BJ (cell line): Measurements from ENCODE around the gene ADARB2. TPM values are rescaled to one million over a fixed set of nuclear protein-coding genes. Genes with fewer than 3 reads are reported as not detected.

Source experiments
- CTCF ChIA-PET: fragments of 350-600 bp; formaldehyde crosslinking; extraction: SDS; loops from one replicate; lab custom pipeline; 2021; ENCODE audit warnings: antibody characterized with exemption, inconsistent platforms; lab: Yijun Ruan, JAX
- POLR2A ChIA-PET: fragments of 300-600 bp; sonication (Branson Sonifier 250); formaldehyde crosslinking; extraction: SDS; loops from one replicate; lab custom pipeline; 2021; ENCODE audit warnings: antibody characterized with exemption; lab: Charles Lee
- DNase-seq: peaks from one replicate; pipeline ENCODE4 v3.0.0-alpha.2; 2011; ENCODE audit warnings: low read depth
- H3K27me3 ChIP-seq: 2 replicates; pipeline ENCODE4 v1.6.0; 2011; ENCODE audit warnings: low read length; ENCODE audit not compliant: control insufficient read depth, insufficient read depth
- H3K36me3 ChIP-seq: 2 replicates; pipeline ENCODE4 v1.5.1; 2011; ENCODE audit warnings: low read length; ENCODE audit not compliant: control insufficient read depth, insufficient read depth
- H3K4me3 ChIP-seq: 2 replicates; pipeline ENCODE4 v1.5.1; 2011; ENCODE audit warnings: low read depth, mild to moderate bottlenecking, control low read depth, low read length
- polyA plus RNA-seq: library from polyadenylated mRNA; depleted of rRNA; stranded (reverse); fragments of >200 nt; gene quantifications from 2 replicates; pipeline ENCODE4 v1.2.3, GENCODE V29; 2011
- TF ChIP-seq, protein P1 (sequence below): IDR thresholded peaks from 2 replicates; pipeline ENCODE4 v1.5.1; 2011; ENCODE audit warnings: low read depth, mild to moderate bottlenecking, control low read depth, inconsistent platforms, low read length, moderate library complexity; ENCODE audit not compliant: insufficient read depth

ADARB2 gene
- polyA plus RNA-seq, 1 experiment: not detected

- CTCF ChIA-PET: no interaction called here
- TF ChIP-seq, protein P1, sequence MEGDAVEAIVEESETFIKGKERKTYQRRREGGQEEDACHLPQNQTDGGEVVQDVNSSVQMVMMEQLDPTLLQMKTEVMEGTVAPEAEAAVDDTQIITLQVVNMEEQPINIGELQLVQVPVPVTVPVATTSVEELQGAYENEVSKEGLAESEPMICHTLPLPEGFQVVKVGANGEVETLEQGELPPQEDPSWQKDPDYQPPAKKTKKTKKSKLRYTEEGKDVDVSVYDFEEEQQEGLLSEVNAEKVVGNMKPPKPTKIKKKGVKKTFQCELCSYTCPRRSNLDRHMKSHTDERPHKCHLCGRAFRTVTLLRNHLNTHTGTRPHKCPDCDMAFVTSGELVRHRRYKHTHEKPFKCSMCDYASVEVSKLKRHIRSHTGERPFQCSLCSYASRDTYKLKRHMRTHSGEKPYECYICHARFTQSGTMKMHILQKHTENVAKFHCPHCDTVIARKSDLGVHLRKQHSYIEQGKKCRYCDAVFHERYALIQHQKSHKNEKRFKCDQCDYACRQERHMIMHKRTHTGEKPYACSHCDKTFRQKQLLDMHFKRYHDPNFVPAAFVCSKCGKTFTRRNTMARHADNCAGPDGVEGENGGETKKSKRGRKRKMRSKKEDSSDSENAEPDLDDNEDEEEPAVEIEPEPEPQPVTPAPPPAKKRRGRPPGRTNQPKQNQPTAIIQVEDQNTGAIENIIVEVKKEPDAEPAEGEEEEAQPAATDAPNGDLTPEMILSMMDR: no peak
- POLR2A ChIA-PET: no interaction called here
- Histone ChIP-seq H3K27me3 (no peaks in the 10 kb centered on the region), H3K36me3 (no peaks in the 10 kb centered on the region), H3K4me3 (no peak overlapping the region)
- no peak for DNase-seq
Measured at GRCh38 chr10:1743141-1743540, 5.8 kb upstream of the ADARB2 start.

DNA sequence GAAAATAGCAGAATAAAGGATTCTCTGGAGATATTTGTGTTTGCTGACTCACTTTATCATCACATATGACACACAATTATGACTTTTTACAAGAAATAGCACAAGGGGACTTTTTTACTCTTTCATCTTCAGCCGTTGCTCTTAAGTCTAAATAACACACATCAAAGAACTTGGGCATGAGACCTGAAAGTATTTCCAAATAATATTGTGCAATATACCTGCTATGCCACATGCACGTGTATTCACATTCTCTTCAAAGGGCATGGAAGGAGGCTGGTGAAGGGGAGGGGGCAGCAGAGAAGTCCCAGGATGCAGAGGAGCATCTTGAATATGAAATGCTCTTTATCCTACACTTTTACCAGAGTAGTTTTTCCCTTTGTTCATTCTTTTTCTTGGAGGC, 4.1 kb upstream of the ADARB2 start:
- CTCF ChIA-PET: no interaction called here
- TF ChIP-seq, protein P1: no peak
- no peaks in the 10 kb centered on the region for H3K27me3 ChIP-seq
- H3K4me3 ChIP-seq: no peak overlapping the region
- POLR2A ChIA-PET: no interaction called here
- no peak for DNase-seq
- no peaks in the 10 kb centered on the region for H3K36me3 ChIP-seq

- Histone ChIP-seq H3K27me3 (no peaks in the 10 kb centered on the region), H3K4me3 (no peak overlapping the region), H3K36me3 (no peaks in the 10 kb centered on the region)
- POLR2A ChIA-PET: no interaction called here
- CTCF ChIA-PET: no interaction called here
- TF ChIP-seq, protein P1: no peak
- no peak for DNase-seq
Measured at GRCh38 chr10:1739751-1740150, 2.4 kb upstream of the ADARB2 start.

DNA sequence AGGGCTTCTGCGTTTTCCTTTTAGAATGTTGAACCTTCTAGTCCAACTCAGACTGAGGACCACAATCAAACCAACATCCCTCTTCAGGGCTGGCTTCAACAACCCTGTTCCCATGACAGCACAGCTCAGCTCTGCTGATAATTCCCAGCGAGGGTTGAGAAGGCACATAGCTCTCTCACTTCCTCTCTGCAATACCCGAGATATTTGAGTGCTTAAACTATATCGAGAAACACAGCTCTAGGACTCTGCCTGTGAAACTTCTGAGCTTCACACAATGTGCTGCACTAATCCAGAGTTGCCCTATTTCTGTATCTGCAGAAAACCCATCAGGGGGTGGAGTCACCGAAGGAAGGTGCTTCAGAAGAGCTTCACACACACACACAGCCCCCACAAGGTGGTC, 1.6 kb upstream of the ADARB2 start:
- ChIA-PET CTCF (no interaction called here), POLR2A (no interaction called here)
- no peak for DNase-seq
- Histone ChIP-seq H3K36me3 (no peaks in the 10 kb centered on the region), H3K27me3 (no peaks in the 10 kb centered on the region), H3K4me3 (no peak overlapping the region)
- TF ChIP-seq, protein P1: no peak

GRCh38 chr10:1736972-1737221, 428 bp downstream of the ADARB2 start:
- no peak for DNase-seq
- ChIA-PET POLR2A (no interaction called here), CTCF (no interaction called here)
- TF ChIP-seq, protein P1: no peak
- H3K27me3 ChIP-seq: no peaks in the 10 kb centered on the region
- H3K36me3 ChIP-seq: no peaks in the 10 kb centered on the region
- no peak overlapping the region for H3K4me3 ChIP-seq
